ENCODE data around the gene HS6ST1. TPM values are rescaled to one million over a fixed set of nuclear protein-coding genes. Genes with fewer than 3 reads are reported as not detected.

HS6ST1 gene
- total RNA-seq, 1 donor from 2014 or later: 19.2 TPM

GRCh38 chr2:128291161-128291843, 27.4 kb downstream of the HS6ST1 start:
- H3K36me3 ChIP-seq (ENCODE audit: control insufficient read depth, insufficient read depth, low read length): peaks cover 16% of the 10 kb centered on the region
- H3K4me3 ChIP-seq (ENCODE audit: low read depth, low read length): no peak overlapping the region
- no peak for DNase-seq (ENCODE audit: low read depth)
- no peaks in the 10 kb centered on the region for H3K27me3 ChIP-seq (ENCODE audit: control insufficient read depth, insufficient read depth, low read length)
- no peak for FAIRE-seq
- no peak for TF ChIP-seq CTCF (IDR thresholded peaks at IDR 0.05; ENCODE audit: insufficient read depth, low read length, severe bottlenecking)

- TF ChIP-seq CTCF (IDR thresholded peaks at IDR 0.05; ENCODE audit: insufficient read depth, low read length, severe bottlenecking): no peak
- DNase-seq (ENCODE audit: low read depth) (no peak), FAIRE-seq (no peak)
These were observed 28.3 kb downstream of the HS6ST1 start for GRCh38 chr2:128290356-128290755.

GRCh38 chr2:128289439-128289838, 29.2 kb downstream of the HS6ST1 start:
- H3K27me3 ChIP-seq (ENCODE audit: control insufficient read depth, insufficient read depth, low read length): no peaks in the 10 kb centered on the region
- H3K36me3 ChIP-seq (ENCODE audit: control insufficient read depth, insufficient read depth, low read length): peaks cover 20% of the 10 kb centered on the region
- FAIRE-seq (peak; percentile 40), DNase-seq (ENCODE audit: low read depth) (no peak)
- H3K4me3 ChIP-seq (ENCODE audit: low read depth, low read length): no peak overlapping the region
- no peak for TF ChIP-seq CTCF (IDR thresholded peaks at IDR 0.05; ENCODE audit: insufficient read depth, low read length, severe bottlenecking)

More at GRCh38 chr2:128290356-128290755, 28.3 kb downstream of the HS6ST1 start:
- no peak overlapping the region for H3K4me3 ChIP-seq (ENCODE audit: low read depth, low read length)
- H3K36me3 ChIP-seq (ENCODE audit: control insufficient read depth, insufficient read depth, low read length): peaks cover 20% of the 10 kb centered on the region
- H3K27me3 ChIP-seq (ENCODE audit: control insufficient read depth, insufficient read depth, low read length): no peaks in the 10 kb centered on the region

GRCh38 chr2:128288781-128289180, 29.9 kb downstream of the HS6ST1 start:
- Histone ChIP-seq H3K27me3 (ENCODE audit: control insufficient read depth, insufficient read depth, low read length) (no peaks in the 10 kb centered on the region), H3K36me3 (ENCODE audit: control insufficient read depth, insufficient read depth, low read length) (peaks cover 20% of the 10 kb centered on the region), H3K4me3 (ENCODE audit: low read depth, low read length) (no peak overlapping the region)
- FAIRE-seq (no peak), DNase-seq (ENCODE audit: low read depth) (no peak)
- no peak for TF ChIP-seq CTCF (IDR thresholded peaks at IDR 0.05; ENCODE audit: insufficient read depth, low read length, severe bottlenecking)

GRCh38 chr2:128287780-128288735, 30.6 kb downstream of the HS6ST1 start:
- TF ChIP-seq CTCF (IDR thresholded peaks at IDR 0.05; ENCODE audit: insufficient read depth, low read length, severe bottlenecking): no peak
- no peak for FAIRE-seq
- H3K36me3 ChIP-seq (ENCODE audit: control insufficient read depth, insufficient read depth, low read length): peaks cover 21% of the 10 kb centered on the region
- no peak for DNase-seq (ENCODE audit: low read depth)
- no peaks in the 10 kb centered on the region for H3K27me3 ChIP-seq (ENCODE audit: control insufficient read depth, insufficient read depth, low read length)
- H3K4me3 ChIP-seq (ENCODE audit: low read depth, low read length): no peak overlapping the region
